Measurements from ENCODE around the gene NOL12.
"Not testable (repeated sequence)": the region's sequence is repeated elsewhere in the genome, so short reads cannot be mapped to it uniquely, and the experiment has no call there.

Gene NOL12

GRCh38 chr22:37694131-37694530, 8.0 kb downstream of the NOL12 start:
- H3K4me3 ChIP-seq (ENCODE audit: low read depth, low read length); H3K9ac ChIP-seq (ENCODE audit: low read depth, low read length); H3K4me1 ChIP-seq (ENCODE audit: control insufficient read depth, insufficient read depth, low read length); H3K9me3 ChIP-seq (ENCODE audit: control insufficient read depth, insufficient read depth, low read length); H3K27me3 ChIP-seq (ENCODE audit: control insufficient read depth, insufficient read depth, low read length): not testable (repeated sequence)
- H3K36me3 ChIP-seq (ENCODE audit: control insufficient read depth, insufficient read depth, low read length) = peaks cover 15% of the 10 kb centered on the region

GRCh38 chr22:37696260-37696656, 10.1 kb downstream of the NOL12 start:
- H3K4me3 ChIP-seq (ENCODE audit: low read depth, low read length); H3K27me3 ChIP-seq (ENCODE audit: control insufficient read depth, insufficient read depth, low read length); H3K9ac ChIP-seq (ENCODE audit: low read depth, low read length); H3K9me3 ChIP-seq (ENCODE audit: control insufficient read depth, insufficient read depth, low read length); H3K4me1 ChIP-seq (ENCODE audit: control insufficient read depth, insufficient read depth, low read length): not testable (repeated sequence)
- H3K36me3 ChIP-seq (ENCODE audit: control insufficient read depth, insufficient read depth, low read length) = peaks cover 12% of the 10 kb centered on the region

DNA sequence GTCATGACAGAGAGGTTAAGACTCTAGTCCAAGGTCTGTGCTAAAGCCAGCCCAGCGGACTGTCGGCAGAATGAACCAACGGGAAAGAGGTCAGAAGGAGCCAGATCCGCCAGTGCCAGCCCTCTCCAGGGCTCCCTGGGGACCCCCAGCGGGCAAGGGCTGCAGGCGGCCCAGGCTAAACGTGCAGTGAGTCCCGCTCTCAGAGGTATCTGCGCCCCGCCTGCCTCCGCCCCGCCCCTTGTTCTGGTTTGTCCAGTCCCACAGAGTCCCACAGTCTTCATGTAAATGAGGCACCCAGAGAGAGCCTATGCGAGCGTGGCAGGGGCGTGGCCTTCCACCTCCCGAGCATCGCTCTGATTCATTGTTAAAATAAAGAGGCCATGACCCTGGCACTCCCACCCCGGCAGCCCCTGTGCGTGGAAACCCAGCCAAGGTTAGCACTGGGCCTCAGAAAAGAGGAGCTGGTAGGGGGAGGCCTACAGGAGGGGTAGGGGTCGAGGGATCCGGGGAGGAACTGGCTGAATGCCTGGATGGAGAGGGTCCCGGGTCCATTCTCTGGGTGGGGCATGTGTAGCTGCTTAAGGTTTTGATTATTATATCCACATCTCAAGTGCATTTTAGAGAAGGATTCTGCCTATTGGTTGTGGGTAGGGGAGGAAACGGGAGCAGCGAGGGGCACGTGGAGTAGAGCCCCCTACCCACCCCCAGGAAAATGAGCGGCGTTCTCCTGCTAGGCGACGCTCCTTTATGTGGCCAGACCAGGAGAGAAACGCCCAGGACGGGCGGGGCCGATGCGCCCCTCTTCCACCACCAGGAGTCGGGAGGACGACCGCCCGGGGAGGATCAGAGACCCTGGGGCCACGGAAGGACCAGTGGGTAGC, 10.8 kb downstream of the NOL12 start, which contains the start of gene TRIOBP:
TSS of gene TRIOBP (plus strand) at position 392 of the 881 bp plus-strand sequence. CDS start 4,318 bp downstream, outside the sequence.
- H3K4me3 ChIP-seq (ENCODE audit: low read depth, low read length) = peak within 1 kb of the TSS; percentile 77
- no peaks in the 10 kb centered on the region for H3K9me3 ChIP-seq (ENCODE audit: control insufficient read depth, insufficient read depth, low read length)
- H3K4me1 ChIP-seq (ENCODE audit: control insufficient read depth, insufficient read depth, low read length) = no peaks in the 10 kb centered on the region
- H3K27me3 ChIP-seq (ENCODE audit: control insufficient read depth, insufficient read depth, low read length) = no peaks in the 10 kb centered on the region
- H3K36me3 ChIP-seq (ENCODE audit: control insufficient read depth, insufficient read depth, low read length) = peaks cover 9% of the 10 kb centered on the region
- H3K9ac ChIP-seq (ENCODE audit: low read depth, low read length) = peak within 1 kb of the TSS; percentile 49

DNA sequence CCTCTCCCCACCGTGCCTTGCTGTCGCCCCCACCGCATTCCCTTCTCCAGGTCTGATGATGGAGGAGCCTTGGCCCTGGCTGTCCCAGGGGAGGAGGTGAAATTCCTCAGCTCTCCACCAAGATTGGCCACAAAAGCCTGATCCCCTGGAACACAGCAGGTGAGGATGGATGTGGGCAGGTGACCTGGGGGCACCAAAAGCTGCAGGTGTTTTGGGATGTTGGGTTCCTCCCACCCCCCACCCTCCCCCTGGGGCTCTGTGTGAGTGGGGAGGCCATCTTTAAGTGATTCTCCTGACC, 11.3 kb downstream of the NOL12 start:
- Histone ChIP-seq H3K4me3 (ENCODE audit: low read depth, low read length) (peak overlapping the region; percentile 77), H3K4me1 (ENCODE audit: control insufficient read depth, insufficient read depth, low read length) (no peaks in the 10 kb centered on the region), H3K9ac (ENCODE audit: low read depth, low read length) (peak overlapping the region; percentile 49)

DNA sequence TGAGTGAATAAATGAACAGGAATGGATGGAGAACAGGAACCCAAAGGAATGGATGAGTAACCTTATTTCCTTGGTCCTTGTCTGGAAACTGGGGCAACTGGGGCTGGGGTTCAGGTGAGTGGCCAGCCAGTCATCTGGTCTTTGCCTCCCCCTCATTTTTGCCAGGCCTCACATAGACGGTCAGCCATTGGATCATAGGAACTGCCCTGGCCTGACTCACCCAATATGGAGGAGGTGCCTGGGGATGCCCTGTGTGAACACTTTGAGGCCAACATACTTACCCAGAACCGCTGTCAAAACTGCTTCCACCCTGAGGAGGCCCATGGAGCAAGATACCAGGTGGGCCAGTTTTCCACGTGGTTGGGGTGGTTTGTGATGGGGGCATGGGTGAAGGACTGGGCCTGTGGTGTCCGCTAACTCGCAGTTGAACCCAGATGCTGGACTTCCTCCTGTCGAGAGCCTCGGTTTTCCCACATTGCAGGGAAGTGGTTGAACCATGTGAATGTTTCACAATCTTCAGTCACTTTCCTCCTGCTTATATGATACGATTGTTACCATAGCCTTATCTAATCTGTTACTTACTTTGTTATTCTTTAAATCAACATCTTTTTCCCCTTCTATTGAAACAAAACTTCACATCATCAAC, 15.1 kb downstream of the NOL12 start:
- peaks cover 13% of the 10 kb centered on the region for H3K36me3 ChIP-seq (ENCODE audit: control insufficient read depth, insufficient read depth, low read length)
- no peak overlapping the region for H3K9ac ChIP-seq (ENCODE audit: low read depth, low read length)
- no peak overlapping the region for H3K4me3 ChIP-seq (ENCODE audit: low read depth, low read length)
- H3K4me1 ChIP-seq (ENCODE audit: control insufficient read depth, insufficient read depth, low read length) = no peaks in the 10 kb centered on the region
- no peaks in the 10 kb centered on the region for H3K9me3 ChIP-seq (ENCODE audit: control insufficient read depth, insufficient read depth, low read length)
- H3K27me3 ChIP-seq (ENCODE audit: control insufficient read depth, insufficient read depth, low read length) = no peaks in the 10 kb centered on the region

More for the DNA sequence above, 11.3 kb downstream of the NOL12 start:
- Histone ChIP-seq H3K36me3 (ENCODE audit: control insufficient read depth, insufficient read depth, low read length) (peaks cover 9% of the 10 kb centered on the region), H3K9me3 (ENCODE audit: control insufficient read depth, insufficient read depth, low read length) (no peaks in the 10 kb centered on the region), H3K27me3 (ENCODE audit: control insufficient read depth, insufficient read depth, low read length) (no peaks in the 10 kb centered on the region)

DNA sequence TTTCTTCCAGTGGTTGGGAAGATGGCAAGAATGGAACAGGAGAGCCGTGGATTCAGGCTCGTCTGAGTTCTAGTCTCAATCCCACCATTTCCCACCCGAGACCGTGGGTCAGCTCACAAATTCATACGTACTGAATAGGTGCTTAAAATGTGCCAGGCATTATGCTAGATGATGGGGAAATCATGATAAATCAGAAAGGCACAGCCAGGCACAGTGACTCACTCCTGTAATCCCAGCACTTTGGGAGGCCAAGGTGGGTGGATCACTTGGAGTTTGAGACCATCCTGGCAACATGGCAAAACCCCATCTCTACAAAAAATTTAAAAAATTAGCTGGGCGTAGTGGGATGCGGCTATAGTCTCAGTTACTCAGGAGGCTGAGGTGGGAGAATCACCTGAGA, 17.8 kb downstream of the NOL12 start:
- Histone ChIP-seq H3K4me1 (ENCODE audit: control insufficient read depth, insufficient read depth, low read length) (no peaks in the 10 kb centered on the region), H3K9me3 (ENCODE audit: control insufficient read depth, insufficient read depth, low read length) (no peaks in the 10 kb centered on the region), H3K27me3 (ENCODE audit: control insufficient read depth, insufficient read depth, low read length) (no peaks in the 10 kb centered on the region), H3K36me3 (ENCODE audit: control insufficient read depth, insufficient read depth, low read length) (peaks cover 15% of the 10 kb centered on the region), H3K4me3 (ENCODE audit: low read depth, low read length) (no peak overlapping the region), H3K9ac (ENCODE audit: low read depth, low read length) (no peak overlapping the region)

- Histone ChIP-seq H3K4me1 (ENCODE audit: control insufficient read depth, insufficient read depth, low read length) (no peaks in the 10 kb centered on the region), H3K9me3 (ENCODE audit: control insufficient read depth, insufficient read depth, low read length) (no peaks in the 10 kb centered on the region), H3K9ac (ENCODE audit: low read depth, low read length) (no peak overlapping the region), H3K36me3 (ENCODE audit: control insufficient read depth, insufficient read depth, low read length) (peaks cover 17% of the 10 kb centered on the region), H3K27me3 (ENCODE audit: control insufficient read depth, insufficient read depth, low read length) (no peaks in the 10 kb centered on the region), H3K4me3 (ENCODE audit: low read depth, low read length) (no peak overlapping the region)
These were observed 18.5 kb downstream of the NOL12 start for GRCh38 chr22:37704645-37705044.

DNA sequence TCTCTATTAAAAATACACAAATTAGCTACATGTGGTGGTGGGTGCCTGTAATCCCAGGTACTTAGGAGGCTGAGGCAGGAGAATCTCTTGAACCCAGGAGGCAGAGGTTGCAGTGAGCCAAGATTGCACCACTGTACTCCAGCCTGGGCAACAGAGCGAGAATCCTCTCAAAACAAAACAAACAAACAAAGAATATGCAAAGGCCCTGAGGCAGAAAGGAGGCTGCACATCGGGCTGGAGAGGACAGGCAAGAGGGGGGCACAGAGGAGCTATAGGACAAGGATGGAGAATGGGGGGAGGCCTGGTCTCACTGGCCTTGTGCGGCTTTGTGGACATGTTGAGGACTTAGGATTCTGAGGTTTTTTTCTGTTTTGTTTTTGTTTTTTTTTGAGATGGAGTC, 19.1 kb downstream of the NOL12 start:
- H3K4me1 ChIP-seq (ENCODE audit: control insufficient read depth, insufficient read depth, low read length) = no peaks in the 10 kb centered on the region
- H3K4me3 ChIP-seq (ENCODE audit: low read depth, low read length) = no peak overlapping the region
- H3K36me3 ChIP-seq (ENCODE audit: control insufficient read depth, insufficient read depth, low read length) = peaks cover 22% of the 10 kb centered on the region
- no peaks in the 10 kb centered on the region for H3K27me3 ChIP-seq (ENCODE audit: control insufficient read depth, insufficient read depth, low read length)
- H3K9ac ChIP-seq (ENCODE audit: low read depth, low read length) = no peak overlapping the region
- no peaks in the 10 kb centered on the region for H3K9me3 ChIP-seq (ENCODE audit: control insufficient read depth, insufficient read depth, low read length)

DNA sequence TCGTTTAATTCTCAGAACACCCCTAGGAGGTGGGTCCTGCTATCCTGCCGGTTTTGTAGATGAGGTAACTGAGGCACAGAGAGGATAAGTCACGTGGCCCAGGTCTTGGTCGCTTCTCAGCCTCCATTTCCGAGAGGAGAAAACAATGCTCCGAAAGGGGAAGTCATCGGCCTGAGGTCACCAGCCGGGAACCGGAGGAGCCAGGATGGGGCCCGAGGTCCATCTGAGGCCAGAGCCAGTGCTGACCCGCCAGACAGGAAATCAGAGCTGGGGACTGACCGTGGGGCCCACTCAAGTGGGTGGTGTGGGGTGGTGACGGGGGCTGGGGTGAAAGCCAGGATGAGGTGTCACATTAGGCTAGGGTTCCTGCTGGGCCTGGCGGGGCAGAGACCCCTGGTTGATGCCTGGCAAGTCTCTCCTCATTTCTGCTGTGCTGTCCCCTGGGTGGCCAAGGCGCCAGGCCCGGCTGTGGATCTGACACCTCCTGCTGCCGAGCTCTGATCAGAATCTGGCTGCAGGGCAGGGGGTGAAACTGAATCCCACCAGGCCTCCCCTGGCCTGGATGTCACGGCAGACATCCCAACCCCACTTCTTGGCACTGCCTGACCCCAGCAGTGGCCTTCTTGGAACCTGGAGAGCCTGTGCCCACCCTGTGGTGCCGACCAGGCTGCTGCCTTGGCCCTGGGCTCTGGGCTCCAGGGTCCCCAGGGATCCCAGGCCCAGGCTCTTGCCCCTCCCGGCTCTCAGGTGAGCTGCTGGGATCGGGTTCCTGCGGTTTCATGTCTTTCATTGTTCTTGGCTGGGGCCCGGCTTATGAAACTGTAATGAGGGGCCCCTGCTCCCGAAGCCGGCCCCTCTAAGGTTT, 22.7 kb downstream of the NOL12 start:
- Histone ChIP-seq H3K27me3 (ENCODE audit: control insufficient read depth, insufficient read depth, low read length) (no peaks in the 10 kb centered on the region), H3K4me1 (ENCODE audit: control insufficient read depth, insufficient read depth, low read length) (no peaks in the 10 kb centered on the region), H3K9ac (ENCODE audit: low read depth, low read length) (no peak overlapping the region), H3K4me3 (ENCODE audit: low read depth, low read length) (no peak overlapping the region), H3K36me3 (ENCODE audit: control insufficient read depth, insufficient read depth, low read length) (peaks cover 14% of the 10 kb centered on the region), H3K9me3 (ENCODE audit: control insufficient read depth, insufficient read depth, low read length) (no peaks in the 10 kb centered on the region)

- H3K4me3 ChIP-seq (ENCODE audit: low read depth, low read length) = no peak overlapping the region
- no peaks in the 10 kb centered on the region for H3K9me3 ChIP-seq (ENCODE audit: control insufficient read depth, insufficient read depth, low read length)
- no peaks in the 10 kb centered on the region for H3K4me1 ChIP-seq (ENCODE audit: control insufficient read depth, insufficient read depth, low read length)
- no peak overlapping the region for H3K9ac ChIP-seq (ENCODE audit: low read depth, low read length)
- H3K27me3 ChIP-seq (ENCODE audit: control insufficient read depth, insufficient read depth, low read length) = no peaks in the 10 kb centered on the region
- H3K36me3 ChIP-seq (ENCODE audit: control insufficient read depth, insufficient read depth, low read length) = peaks cover 14% of the 10 kb centered on the region
These were observed 23.3 kb downstream of the NOL12 start for GRCh38 chr22:37709445-37709765.

DNA sequence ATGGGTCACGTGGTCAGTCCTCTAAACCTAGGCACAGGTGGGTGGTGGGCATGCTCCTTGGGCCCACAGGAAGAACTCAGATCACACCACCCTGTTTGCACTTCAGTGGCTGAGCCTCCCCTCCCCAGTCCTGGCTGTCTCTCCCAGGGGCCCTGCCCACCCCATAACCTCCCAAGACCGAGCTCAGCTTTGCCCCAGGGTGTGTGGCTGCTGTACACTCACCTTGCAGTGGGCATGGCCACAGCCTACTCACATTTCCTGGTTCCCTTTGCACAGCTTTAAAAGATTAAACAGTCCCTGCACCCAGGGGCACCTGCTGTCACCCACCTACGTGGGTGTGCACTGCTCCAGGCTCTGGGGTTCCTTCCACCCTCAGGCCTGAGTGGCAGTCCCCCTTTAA, 24.5 kb downstream of the NOL12 start:
- Histone ChIP-seq H3K4me3 (ENCODE audit: low read depth, low read length) (no peak overlapping the region), H3K9ac (ENCODE audit: low read depth, low read length) (no peak overlapping the region)

More for the DNA sequence above, 24.5 kb downstream of the NOL12 start:
- Histone ChIP-seq H3K4me1 (ENCODE audit: control insufficient read depth, insufficient read depth, low read length) (no peaks in the 10 kb centered on the region), H3K9me3 (ENCODE audit: control insufficient read depth, insufficient read depth, low read length) (no peaks in the 10 kb centered on the region), H3K27me3 (ENCODE audit: control insufficient read depth, insufficient read depth, low read length) (no peaks in the 10 kb centered on the region), H3K36me3 (ENCODE audit: control insufficient read depth, insufficient read depth, low read length) (peaks cover 14% of the 10 kb centered on the region)
